NCI-H345 (cell line): ENCODE results near the gene LRRC10B.

Source experiments
- DNase-seq: peaks from one replicate; lab custom pipeline; 2025; lab: John Stamatoyannopoulos, UW

LRRC10B gene

GRCh38 chr11:61486779-61487178, 21.8 kb upstream of the LRRC10B start:
- no peak for DNase-seq

- no peak for DNase-seq
Observed at GRCh38 chr11:61487342-61488025, 21.1 kb upstream of the LRRC10B start.

GRCh38 chr11:61488651-61489291, 19.8 kb upstream of the LRRC10B start:
- DNase-seq: no peak

- no peak for DNase-seq
Observed at GRCh38 chr11:61489833-61490721, 18.5 kb upstream of the LRRC10B start.

GRCh38 chr11:61491736-61492395, 16.7 kb upstream of the LRRC10B start:
- no peak for DNase-seq

- no peak for DNase-seq
Observed at GRCh38 chr11:61494381-61494961, 14.1 kb upstream of the LRRC10B start.

GRCh38 chr11:61495801-61496601, 12.5 kb upstream of the LRRC10B start:
- peak; percentile 63 for DNase-seq

GRCh38 chr11:61496602-61497400, 11.7 kb upstream of the LRRC10B start:
- DNase-seq: no peak

GRCh38 chr11:61497473-61497872, 11.1 kb upstream of the LRRC10B start:
- no peak for DNase-seq

GRCh38 chr11:61497876-61498275, 10.7 kb upstream of the LRRC10B start:
- DNase-seq: no peak

- no peak for DNase-seq
Observed at GRCh38 chr11:61498767-61499341, 9.7 kb upstream of the LRRC10B start.

GRCh38 chr11:61499816-61500491, 8.6 kb upstream of the LRRC10B start:
- DNase-seq: no peak

GRCh38 chr11:61502522-61502921, 6.0 kb upstream of the LRRC10B start:
- DNase-seq: no peak

GRCh38 chr11:61503135-61503770, 5.3 kb upstream of the LRRC10B start:
- DNase-seq: no peak

- no peak for DNase-seq
Observed at GRCh38 chr11:61505106-61505505, 3.4 kb upstream of the LRRC10B start.

GRCh38 chr11:61505640-61506155, 2.9 kb upstream of the LRRC10B start:
- DNase-seq: no peak

- DNase-seq: no peak
Observed at GRCh38 chr11:61507012-61507768, 1.4 kb upstream of the LRRC10B start.
